WTC11 (cell line): ENCODE data around the gene UNC79. TPM values are rescaled to one million over a fixed set of nuclear protein-coding genes. Genes with fewer than 3 reads are reported as not detected.
"Not testable (repeated sequence)": the region's sequence is repeated elsewhere in the genome, so short reads cannot be mapped to it uniquely, and the experiment has no call there.

ENCODE experiments used
- ATAC-seq: fragments of 200-7000 bp; cut with Tn5 transposase; 2 replicates; pipeline ENCODE4 v1.10.0; 2021; ENCODE audit warnings: mild to moderate bottlenecking, moderate library complexity
- CTCF ChIA-PET: fragments of 300-600 bp; sonication (Branson Sonifier 250); formaldehyde crosslinking; loops from one replicate; lab custom pipeline; 2021; ENCODE audit warnings: antibody characterized with exemption; lab: Charles Lee
- POLR2A ChIA-PET: fragments of 350-600 bp; sonication (Branson Sonifier 250); formaldehyde crosslinking; loops from one replicate; lab custom pipeline; 2021; ENCODE audit warnings: antibody characterized with exemption; lab: Charles Lee
- DNase-seq: peaks from one replicate; pipeline ENCODE4 v3.0.0; 2021; ENCODE audit warnings: low spot score
- H3K27ac Mint-ChIP-seq: 2 replicates; pipeline ENCODE4 v1.8.0; 2021; ENCODE audit warnings: mixed read lengths
- H3K27me3 Mint-ChIP-seq: 2 replicates; pipeline ENCODE4 v1.8.0; 2021; ENCODE audit warnings: low read depth, mild to moderate bottlenecking, moderate library complexity, mixed read lengths
- H3K36me3 Mint-ChIP-seq: 2 replicates; pipeline ENCODE4 v1.8.0; 2021; ENCODE audit warnings: mixed read lengths
- H3K4me1 Mint-ChIP-seq: 2 replicates; pipeline ENCODE4 v1.8.0; 2022; ENCODE audit warnings: mixed read lengths
- H3K4me3 Mint-ChIP-seq: 2 replicates; pipeline ENCODE4 v1.8.0; 2021; ENCODE audit warnings: mild to moderate bottlenecking, moderate library complexity, mixed read lengths
- H3K9me3 Mint-ChIP-seq: 2 replicates; pipeline ENCODE4 v1.8.0; 2021; ENCODE audit warnings: mixed read lengths
- ATF1 ChIP-seq: sonication (generic); formaldehyde crosslinking; IDR thresholded peaks from 2 replicates; pipeline ENCODE4 v1.8.1; 2023; ENCODE audit warnings: mild to moderate bottlenecking, moderate library complexity, missing genetic modification reagents
- ATF2 ChIP-seq: sonication (generic); formaldehyde crosslinking; IDR thresholded peaks from 2 replicates; pipeline ENCODE4 v1.8.1; 2022; ENCODE audit warnings: low read depth, missing genetic modification reagents, borderline replicate concordance
- CBFB ChIP-seq: sonication (generic); formaldehyde crosslinking; IDR thresholded peaks from 2 replicates; pipeline ENCODE4 v1.8.1; 2022; ENCODE audit warnings: mild to moderate bottlenecking, low read depth, missing genetic modification reagents
- E2F1 ChIP-seq: sonication (generic); formaldehyde crosslinking; IDR thresholded peaks from 2 replicates; pipeline ENCODE4 v1.8.0; 2022; ENCODE audit warnings: mild to moderate bottlenecking, missing genetic modification reagents
- E2F4 ChIP-seq: sonication (generic); formaldehyde crosslinking; IDR thresholded peaks from 2 replicates; pipeline ENCODE4 v1.8.1; 2022; ENCODE audit warnings: low read depth, mild to moderate bottlenecking, moderate library complexity, missing genetic modification reagents, borderline replicate concordance
- E2F5 ChIP-seq: sonication (generic); formaldehyde crosslinking; IDR thresholded peaks from 2 replicates; pipeline ENCODE4 v1.8.1; 2022; ENCODE audit warnings: mild to moderate bottlenecking, moderate library complexity, missing genetic modification reagents
- ELF4 ChIP-seq: sonication (generic); formaldehyde crosslinking; IDR thresholded peaks from 2 replicates; pipeline ENCODE4 v1.8.1; 2022; ENCODE audit warnings: low read depth, mild to moderate bottlenecking, moderate library complexity, missing genetic modification reagents
- ESRRA ChIP-seq: sonication (generic); formaldehyde crosslinking; IDR thresholded peaks from 2 replicates; pipeline ENCODE4 v1.8.1; 2022; ENCODE audit warnings: mild to moderate bottlenecking, missing genetic modification reagents, borderline replicate concordance
- FOXJ3 ChIP-seq: sonication (generic); formaldehyde crosslinking; IDR thresholded peaks from 2 replicates; pipeline ENCODE4 v1.9.0; 2021; ENCODE audit warnings: missing genetic modification reagents, mild to moderate bottlenecking, borderline replicate concordance
- KAT7 ChIP-seq: sonication (generic); formaldehyde crosslinking; IDR thresholded peaks from 2 replicates; pipeline ENCODE4 v1.8.1; 2023; ENCODE audit warnings: missing genetic modification reagents, mild to moderate bottlenecking, borderline replicate concordance
- MYBL2 ChIP-seq: sonication (generic); formaldehyde crosslinking; IDR thresholded peaks from 2 replicates; pipeline ENCODE4 v1.8.1; 2023; ENCODE audit warnings: mild to moderate bottlenecking, moderate library complexity, missing genetic modification reagents
- OVOL2 ChIP-seq: fragments of 250-450 bp; sonication (Bioruptor Pico); IDR thresholded peaks from 2 replicates; pipeline ENCODE4 v1.9.0; 2021; ENCODE audit warnings: mild to moderate bottlenecking, borderline replicate concordance
- PREB ChIP-seq: sonication (generic); formaldehyde crosslinking; IDR thresholded peaks from 2 replicates; pipeline ENCODE4 v1.8.1; 2022; ENCODE audit warnings: mild to moderate bottlenecking, missing genetic modification reagents, moderate library complexity, borderline replicate concordance
- STAT6 ChIP-seq: sonication (generic); formaldehyde crosslinking; conservative IDR thresholded peaks from 2 replicates; pipeline ENCODE4 v1.8.1; 2023; ENCODE audit warnings: mild to moderate bottlenecking, low read depth, missing genetic modification reagents, moderate library complexity
- TP53 ChIP-seq: sonication (generic); formaldehyde crosslinking; IDR thresholded peaks from 2 replicates; pipeline ENCODE4 v1.8.1; 2023; ENCODE audit warnings: mild to moderate bottlenecking, missing genetic modification reagents
- ZNF219 ChIP-seq: sonication (generic); formaldehyde crosslinking; IDR thresholded peaks from 2 replicates; pipeline ENCODE4 v1.8.0; 2023; ENCODE audit warnings: missing genetic modification reagents, mild to moderate bottlenecking, borderline replicate concordance
- ZNF232 ChIP-seq: sonication (generic); formaldehyde crosslinking; IDR thresholded peaks from 2 replicates; pipeline ENCODE4 v1.8.0; 2022; ENCODE audit warnings: mild to moderate bottlenecking, missing genetic modification reagents
- total RNA-seq: library from RNA; stranded (reverse); gene quantifications from 3 replicates; pipeline ENCODE4 v1.2.3, GENCODE V29; 2021

UNC79 gene
- total RNA-seq, 1 experiment from 2014 or later, result 2.1 TPM

GRCh38 chr14:93476305-93476704, 45.6 kb downstream of the UNC79 start (continued):
- no peak for TF ChIP-seq STAT6 (CRISPR knock-in tag)
- TF ChIP-seq MYBL2 (CRISPR knock-in tag), result no peak
- no peak for TF ChIP-seq ELF4 (CRISPR knock-in tag)
- TF ChIP-seq FOXJ3 (CRISPR knock-in tag), result no peak
- TF ChIP-seq, all 79 proteins: peak for 0

GRCh38 chr14:93479074-93479473, 48.3 kb downstream of the UNC79 start:
- ATAC-seq, H3K36me3 Mint-ChIP-seq, CTCF ChIA-PET, POLR2A ChIA-PET, H3K27me3 Mint-ChIP-seq, H3K27ac Mint-ChIP-seq, DNase-seq, H3K9me3 Mint-ChIP-seq, H3K4me3 Mint-ChIP-seq: not testable (repeated sequence)
- H3K4me1 Mint-ChIP-seq, result peaks cover 21% of the 10 kb centered on the region

- ChIA-PET CTCF (no interaction called here), POLR2A (no interaction called here)
- Mint-ChIP-seq H3K4me3 (no peak overlapping the region), H3K4me1 (peaks cover 13% of the 10 kb centered on the region), H3K36me3 (no peaks in the 10 kb centered on the region), H3K27me3 (no peaks in the 10 kb centered on the region), H3K9me3 (peaks cover 4% of the 10 kb centered on the region; the same call in 1 of the 2 replicates), H3K27ac (no peak overlapping the region)
- TF ChIP-seq ZNF232 (no peak), ATF1 (no peak), OVOL2 (CRISPR knock-in tag) (no peak), ZNF219 (CRISPR knock-in tag) (no peak), MYBL2 (CRISPR knock-in tag) (no peak), E2F4 (CRISPR knock-in tag) (no peak), ESRRA (CRISPR knock-in tag) (no peak), ATF2 (CRISPR knock-in tag) (no peak)
- DNase-seq (no peak), ATAC-seq (no peak)
Measured at GRCh38 chr14:93480867-93481266, 50.1 kb downstream of the UNC79 start.

- TF ChIP-seq E2F5 (CRISPR knock-in tag) (no peak), CBFB (CRISPR knock-in tag) (no peak), KAT7 (CRISPR knock-in tag) (no peak), PREB (CRISPR knock-in tag) (no peak), TP53 (no peak), MYBL2 (CRISPR knock-in tag) (no peak), E2F1 (CRISPR knock-in tag) (no peak)
- H3K27ac Mint-ChIP-seq, result no peak overlapping the region
- no peaks in the 10 kb centered on the region for H3K27me3 Mint-ChIP-seq
- POLR2A ChIA-PET, result no interaction called here
- H3K9me3 Mint-ChIP-seq, result peaks cover 4% of the 10 kb centered on the region; the same call in 1 of the 2 replicates
- H3K36me3 Mint-ChIP-seq, result no peaks in the 10 kb centered on the region
- no peak for ATAC-seq
- CTCF ChIA-PET, result no interaction called here
- no peak for DNase-seq
- no peak overlapping the region for H3K4me3 Mint-ChIP-seq
- H3K4me1 Mint-ChIP-seq, result peaks cover 7% of the 10 kb centered on the region
Measured at GRCh38 chr14:93481758-93482157, 51.0 kb downstream of the UNC79 start.
